Measurements from ENCODE around the gene NID2.

The NID2 gene

DNA sequence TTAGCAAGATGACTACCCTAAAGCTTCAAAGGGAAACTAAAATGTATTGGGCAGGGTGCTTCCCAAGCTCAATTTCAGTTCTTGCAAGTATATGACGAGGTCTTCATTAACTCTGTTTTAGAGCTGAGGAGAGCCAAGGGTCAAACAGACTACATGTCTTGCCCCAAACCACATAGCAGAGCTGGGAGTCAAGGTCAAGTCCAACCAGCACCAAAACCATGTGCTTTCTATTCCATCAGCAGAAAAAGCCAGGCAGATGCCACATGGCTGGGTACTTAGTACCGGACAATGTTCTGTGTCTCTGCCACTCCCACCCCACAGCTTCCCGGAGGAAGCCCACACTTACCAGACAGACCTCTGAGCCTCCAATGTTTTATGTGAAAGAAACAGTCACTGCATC lies 17.6 kb downstream of the NID2 start:
- peaks cover 4% of the 10 kb centered on the region for H3K4me1 ChIP-seq (ENCODE audit: control insufficient read depth, low read depth, low read length)

DNA sequence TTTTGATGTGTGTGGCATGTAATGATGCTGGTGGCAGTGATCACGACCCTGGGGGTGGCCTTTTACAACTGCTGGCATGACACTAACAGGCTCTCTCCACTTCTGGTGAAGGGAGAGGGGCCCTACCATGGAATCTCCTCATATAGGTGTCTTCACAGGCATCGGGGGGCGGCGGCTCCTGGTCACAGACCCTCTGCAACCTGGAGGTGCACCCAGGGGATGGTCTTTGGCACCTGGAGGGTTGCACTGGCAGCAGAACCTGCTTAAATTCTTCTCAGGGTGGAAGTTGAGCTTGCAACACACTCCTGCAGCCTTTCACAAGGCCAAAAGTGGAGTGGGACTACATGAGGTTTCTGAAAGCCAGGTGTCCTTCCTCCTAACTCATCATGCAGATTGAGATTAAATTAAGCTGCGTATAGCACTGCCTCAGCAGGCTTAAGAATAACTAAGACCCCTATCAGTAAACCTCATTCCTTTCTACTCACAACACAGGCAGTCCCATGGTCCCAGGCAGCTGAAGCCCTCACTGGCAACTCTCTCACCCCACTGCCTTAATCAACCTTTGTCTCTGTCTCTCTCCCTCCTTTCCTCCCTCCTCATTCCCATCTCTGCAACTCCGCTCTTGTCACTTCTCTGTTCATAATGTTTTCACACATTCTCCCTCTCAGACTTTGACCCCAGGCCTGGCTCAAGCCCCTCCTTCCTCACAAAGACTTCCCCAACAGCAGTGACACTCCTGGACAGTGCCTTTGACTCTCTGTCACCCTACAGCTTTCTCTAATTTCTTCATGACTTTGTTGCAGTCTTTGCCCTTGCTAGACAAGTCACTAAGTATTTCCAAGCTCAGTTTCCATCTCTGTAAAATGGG lies 18.9 kb downstream of the NID2 start:
- H3K36me3 ChIP-seq (ENCODE audit: control insufficient read depth, low read depth, low read length), result no peaks in the 10 kb centered on the region
- H3K4me1 ChIP-seq (ENCODE audit: control insufficient read depth, low read depth, low read length), result peaks cover 4% of the 10 kb centered on the region
- no peaks in the 10 kb centered on the region for H3K9me3 ChIP-seq (ENCODE audit: control insufficient read depth, low read depth, low read length)
- H3K9ac ChIP-seq (ENCODE audit: low read length), result no peak overlapping the region
- no peaks in the 10 kb centered on the region for H3K27me3 ChIP-seq (ENCODE audit: control insufficient read depth, insufficient read depth, low read length)
- H3K4me3 ChIP-seq (ENCODE audit: low read length), result no peak overlapping the region
- no peak overlapping the region for H3K27ac ChIP-seq (ENCODE audit: low read length)

More for the DNA sequence above, 17.6 kb downstream of the NID2 start:
- Histone ChIP-seq H3K27me3 (ENCODE audit: control insufficient read depth, insufficient read depth, low read length) (no peaks in the 10 kb centered on the region), H3K9ac (ENCODE audit: low read length) (no peak overlapping the region), H3K4me3 (ENCODE audit: low read length) (no peak overlapping the region), H3K27ac (ENCODE audit: low read length) (no peak overlapping the region), H3K9me3 (ENCODE audit: control insufficient read depth, low read depth, low read length) (no peaks in the 10 kb centered on the region), H3K36me3 (ENCODE audit: control insufficient read depth, low read depth, low read length) (no peaks in the 10 kb centered on the region)

DNA sequence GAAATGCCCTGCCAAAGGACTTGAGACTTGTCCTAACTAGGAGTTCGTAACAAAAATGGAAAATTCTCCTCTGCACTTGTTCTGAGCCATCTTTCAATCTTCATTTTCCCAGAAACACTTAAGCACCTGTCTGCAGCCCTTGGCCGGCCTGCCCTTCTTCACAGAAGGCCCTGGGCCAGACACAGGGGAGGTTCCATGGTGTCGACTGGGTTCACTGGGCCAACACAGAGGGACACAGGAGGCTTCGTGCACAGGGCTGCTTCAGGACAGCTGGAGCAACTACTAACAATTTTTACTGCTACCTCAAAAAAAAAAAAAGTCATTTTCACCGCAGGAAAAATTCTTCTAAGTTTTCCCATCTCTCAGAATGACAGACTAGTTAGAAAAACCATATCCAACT lies 19.6 kb downstream of the NID2 start:
- no peaks in the 10 kb centered on the region for H3K36me3 ChIP-seq (ENCODE audit: control insufficient read depth, low read depth, low read length)
- H3K9ac ChIP-seq (ENCODE audit: low read length), result no peak overlapping the region
- H3K27ac ChIP-seq (ENCODE audit: low read length), result no peak overlapping the region
- H3K9me3 ChIP-seq (ENCODE audit: control insufficient read depth, low read depth, low read length), result no peaks in the 10 kb centered on the region
- no peaks in the 10 kb centered on the region for H3K27me3 ChIP-seq (ENCODE audit: control insufficient read depth, insufficient read depth, low read length)
- no peak overlapping the region for H3K4me3 ChIP-seq (ENCODE audit: low read length)
- peaks cover 4% of the 10 kb centered on the region for H3K4me1 ChIP-seq (ENCODE audit: control insufficient read depth, low read depth, low read length)

DNA sequence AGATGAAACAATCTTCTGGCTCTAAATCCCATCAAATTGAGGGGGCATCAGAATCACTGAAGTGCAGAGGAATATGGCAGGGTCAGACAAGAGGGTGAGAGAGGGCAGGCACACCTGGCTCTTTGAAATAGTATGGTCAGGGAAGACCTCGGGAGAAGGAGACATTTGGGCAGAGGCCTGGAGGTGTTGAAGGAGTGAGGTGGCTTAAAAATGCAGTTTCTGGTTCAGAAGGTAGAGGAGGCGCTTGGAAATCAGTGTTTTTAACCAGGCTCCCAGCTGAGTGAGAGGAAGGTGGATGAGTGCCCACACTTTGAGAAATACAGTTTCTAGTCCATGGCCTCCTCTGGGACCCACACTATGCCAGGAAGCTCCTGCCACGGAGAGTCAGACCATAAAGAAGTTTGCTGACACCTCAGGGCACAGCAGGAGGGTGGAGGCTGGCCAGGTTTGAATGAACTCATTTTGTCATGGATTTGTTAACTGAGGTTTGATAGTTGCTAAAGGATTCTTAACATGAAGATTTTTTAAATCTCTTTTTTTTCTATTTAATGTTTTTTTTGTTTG lies 20.1 kb downstream of the NID2 start:
- no peak overlapping the region for H3K9ac ChIP-seq (ENCODE audit: low read length)
- no peak overlapping the region for H3K4me3 ChIP-seq (ENCODE audit: low read length)
- peaks cover 6% of the 10 kb centered on the region for H3K4me1 ChIP-seq (ENCODE audit: control insufficient read depth, low read depth, low read length)
- no peaks in the 10 kb centered on the region for H3K27me3 ChIP-seq (ENCODE audit: control insufficient read depth, insufficient read depth, low read length)
- H3K9me3 ChIP-seq (ENCODE audit: control insufficient read depth, low read depth, low read length), result no peaks in the 10 kb centered on the region
- H3K27ac ChIP-seq (ENCODE audit: low read length), result no peak overlapping the region
- no peaks in the 10 kb centered on the region for H3K36me3 ChIP-seq (ENCODE audit: control insufficient read depth, low read depth, low read length)

DNA sequence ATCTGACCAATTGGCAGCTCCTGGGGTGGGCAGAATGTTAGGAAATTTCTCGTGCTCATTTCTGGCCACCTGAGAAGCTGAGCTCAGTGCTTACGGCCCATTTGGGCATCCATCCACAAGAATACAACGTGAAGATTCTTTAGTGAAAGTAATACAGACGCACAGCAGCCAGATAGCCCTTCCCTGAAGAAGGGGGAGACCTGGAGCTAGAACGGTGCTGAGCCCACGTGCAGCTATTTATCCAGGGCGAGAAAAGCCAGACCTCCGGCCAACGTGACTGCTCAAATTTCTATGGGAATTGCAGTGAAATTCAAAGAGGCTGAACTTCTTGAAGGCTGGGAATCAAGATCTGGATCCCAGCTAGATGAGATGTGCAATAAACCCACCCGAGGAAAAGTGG lies 20.7 kb downstream of the NID2 start:
- Histone ChIP-seq H3K9me3 (ENCODE audit: control insufficient read depth, low read depth, low read length) (no peaks in the 10 kb centered on the region), H3K27ac (ENCODE audit: low read length) (no peak overlapping the region), H3K4me1 (ENCODE audit: control insufficient read depth, low read depth, low read length) (peaks cover 6% of the 10 kb centered on the region)

DNA sequence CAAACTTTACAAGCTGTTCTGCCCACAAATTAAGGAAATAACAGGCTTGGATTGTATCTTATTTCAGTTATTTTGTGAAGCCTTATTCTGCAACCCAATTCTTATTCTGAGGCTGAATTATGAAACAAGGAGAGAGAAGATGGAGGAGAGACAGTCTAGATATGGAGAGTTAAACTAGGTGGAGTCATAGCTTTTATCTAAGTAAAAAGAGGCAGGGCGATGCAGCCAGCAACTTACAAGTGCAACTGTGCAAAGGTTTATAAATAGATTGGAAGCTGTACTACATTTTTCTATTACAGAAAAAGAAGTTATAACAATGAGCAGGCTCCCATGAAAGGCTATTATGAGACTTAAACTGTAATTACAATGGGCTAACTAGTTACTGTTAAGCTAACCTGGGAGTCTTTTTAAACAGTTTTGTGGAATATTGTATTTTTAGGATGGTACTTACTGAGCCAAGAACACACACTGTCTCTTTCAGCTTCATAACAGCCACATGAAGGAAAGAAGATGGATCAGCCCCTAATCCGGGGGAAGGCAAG lies 22.4 kb downstream of the NID2 start:
- Histone ChIP-seq H3K4me1 (ENCODE audit: control insufficient read depth, low read depth, low read length) (peaks cover 6% of the 10 kb centered on the region), H3K9ac (ENCODE audit: low read length) (no peak overlapping the region), H3K27ac (ENCODE audit: low read length) (no peak overlapping the region), H3K36me3 (ENCODE audit: control insufficient read depth, low read depth, low read length) (no peaks in the 10 kb centered on the region), H3K27me3 (ENCODE audit: control insufficient read depth, insufficient read depth, low read length) (no peaks in the 10 kb centered on the region), H3K9me3 (ENCODE audit: control insufficient read depth, low read depth, low read length) (no peaks in the 10 kb centered on the region), H3K4me3 (ENCODE audit: low read length) (no peak overlapping the region)

More for the DNA sequence above, 20.7 kb downstream of the NID2 start:
- Histone ChIP-seq H3K9ac (ENCODE audit: low read length) (no peak overlapping the region), H3K4me3 (ENCODE audit: low read length) (no peak overlapping the region), H3K27me3 (ENCODE audit: control insufficient read depth, insufficient read depth, low read length) (no peaks in the 10 kb centered on the region), H3K36me3 (ENCODE audit: control insufficient read depth, low read depth, low read length) (no peaks in the 10 kb centered on the region)

DNA sequence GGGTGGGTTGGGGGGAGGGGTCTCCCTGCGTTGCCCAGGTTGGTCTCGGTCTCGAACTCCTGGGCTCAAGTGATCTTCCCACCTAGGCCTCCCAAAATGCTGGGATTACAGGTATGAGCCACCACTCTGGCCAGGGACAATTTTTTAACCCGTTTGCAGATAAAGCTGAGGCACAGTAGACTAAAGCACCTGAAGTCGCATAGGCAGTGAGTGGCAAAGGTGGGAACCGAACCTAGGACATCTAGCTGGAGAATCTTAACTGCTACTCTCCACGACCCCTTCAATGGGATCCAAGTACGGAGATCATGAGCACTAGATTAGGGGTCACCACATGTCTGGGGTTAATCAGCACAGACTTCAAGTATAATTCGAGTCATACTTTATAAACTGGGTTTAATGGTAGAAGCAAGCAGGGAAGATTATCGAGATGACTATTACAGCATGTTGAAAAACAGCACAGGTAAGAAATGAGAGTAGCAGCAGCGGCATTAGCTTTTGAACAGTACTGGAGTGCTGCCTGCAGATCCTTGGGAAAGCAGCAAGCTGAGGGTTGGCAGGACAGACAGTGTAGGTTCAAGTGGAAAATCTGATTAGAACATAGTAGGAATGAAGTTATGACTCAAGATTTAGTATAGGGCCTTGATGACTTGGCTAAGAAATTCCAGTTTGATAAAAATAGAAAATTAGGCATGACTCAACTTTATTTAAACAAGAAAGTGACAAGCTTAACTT lies 23.9 kb downstream of the NID2 start:
- H3K27ac ChIP-seq (ENCODE audit: low read length), result no peak overlapping the region

DNA sequence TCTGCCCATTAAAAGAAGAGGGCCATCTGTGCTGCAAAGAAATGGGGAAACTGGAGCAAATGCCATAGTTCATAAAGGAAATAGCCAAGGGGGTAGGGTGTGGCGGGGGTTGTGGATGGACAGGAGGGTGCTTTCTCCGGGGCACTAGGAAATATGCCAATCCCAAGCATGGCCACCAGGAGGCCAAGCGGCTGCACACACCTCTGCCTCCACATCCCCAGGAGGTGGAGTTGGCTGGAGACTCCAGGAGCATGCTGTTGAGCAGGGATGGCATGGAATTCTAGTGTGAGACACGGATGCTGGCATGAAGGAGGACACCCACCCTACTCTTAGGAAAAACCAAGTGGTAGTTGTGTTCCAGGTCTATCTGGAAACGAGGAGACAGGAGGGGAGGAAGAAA lies 25.2 kb downstream of the NID2 start:
- no peaks in the 10 kb centered on the region for H3K36me3 ChIP-seq (ENCODE audit: control insufficient read depth, low read depth, low read length)
- no peaks in the 10 kb centered on the region for H3K27me3 ChIP-seq (ENCODE audit: control insufficient read depth, insufficient read depth, low read length)
- no peak overlapping the region for H3K4me3 ChIP-seq (ENCODE audit: low read length)
- H3K27ac ChIP-seq (ENCODE audit: low read length), result no peak overlapping the region
- H3K4me1 ChIP-seq (ENCODE audit: control insufficient read depth, low read depth, low read length), result peaks cover 3% of the 10 kb centered on the region
- H3K9me3 ChIP-seq (ENCODE audit: control insufficient read depth, low read depth, low read length), result no peaks in the 10 kb centered on the region
- no peak overlapping the region for H3K9ac ChIP-seq (ENCODE audit: low read length)

More for the DNA sequence above, 23.9 kb downstream of the NID2 start:
- no peak overlapping the region for H3K4me3 ChIP-seq (ENCODE audit: low read length)
- no peaks in the 10 kb centered on the region for H3K36me3 ChIP-seq (ENCODE audit: control insufficient read depth, low read depth, low read length)
- peaks cover 4% of the 10 kb centered on the region for H3K4me1 ChIP-seq (ENCODE audit: control insufficient read depth, low read depth, low read length)
- no peak overlapping the region for H3K9ac ChIP-seq (ENCODE audit: low read length)
- H3K27me3 ChIP-seq (ENCODE audit: control insufficient read depth, insufficient read depth, low read length), result no peaks in the 10 kb centered on the region
- no peaks in the 10 kb centered on the region for H3K9me3 ChIP-seq (ENCODE audit: control insufficient read depth, low read depth, low read length)

DNA sequence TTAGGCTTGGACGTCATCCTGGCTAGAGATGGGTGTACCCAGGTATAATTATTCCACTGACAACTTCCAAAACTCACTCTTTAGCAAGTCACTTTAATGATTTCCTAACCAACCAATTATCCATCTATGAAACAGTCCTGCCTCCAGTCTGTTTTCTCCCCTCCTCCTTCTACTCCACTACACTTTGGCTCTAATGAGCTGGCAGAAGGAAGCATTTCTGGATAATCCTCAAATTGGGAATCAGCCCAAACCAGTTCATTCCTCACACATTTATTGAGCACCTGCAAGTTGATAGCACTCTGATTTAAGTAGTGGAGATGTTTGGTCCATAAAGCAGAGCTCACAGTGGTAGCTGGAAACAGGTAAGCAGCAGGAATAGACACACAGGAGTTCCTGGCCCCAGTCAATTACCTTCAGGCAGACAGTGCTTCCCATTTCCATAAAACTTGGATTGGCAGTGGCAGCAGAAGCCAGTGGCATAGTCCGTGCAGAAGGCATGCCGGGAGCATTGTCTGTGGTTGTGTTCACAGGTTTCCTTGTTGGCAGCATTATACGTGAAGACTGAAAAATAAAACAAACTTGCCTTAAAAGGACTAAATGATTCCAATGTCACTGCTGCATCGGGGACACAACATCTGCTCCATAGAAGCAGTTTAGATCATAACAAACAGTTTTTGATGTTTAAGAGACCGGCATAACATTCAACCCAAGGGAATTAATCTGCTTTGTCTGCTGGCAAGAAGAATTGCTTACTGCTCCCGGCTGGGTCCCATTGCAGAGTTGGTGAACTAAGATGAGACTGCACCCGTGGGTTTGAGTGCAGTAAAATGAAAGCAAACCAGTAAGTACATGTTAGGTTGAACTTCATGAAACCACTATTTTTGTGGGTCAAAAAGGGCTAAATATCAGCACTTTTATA lies 26.2 kb downstream of the NID2 start:
- no peak overlapping the region for H3K4me3 ChIP-seq (ENCODE audit: low read length)

DNA sequence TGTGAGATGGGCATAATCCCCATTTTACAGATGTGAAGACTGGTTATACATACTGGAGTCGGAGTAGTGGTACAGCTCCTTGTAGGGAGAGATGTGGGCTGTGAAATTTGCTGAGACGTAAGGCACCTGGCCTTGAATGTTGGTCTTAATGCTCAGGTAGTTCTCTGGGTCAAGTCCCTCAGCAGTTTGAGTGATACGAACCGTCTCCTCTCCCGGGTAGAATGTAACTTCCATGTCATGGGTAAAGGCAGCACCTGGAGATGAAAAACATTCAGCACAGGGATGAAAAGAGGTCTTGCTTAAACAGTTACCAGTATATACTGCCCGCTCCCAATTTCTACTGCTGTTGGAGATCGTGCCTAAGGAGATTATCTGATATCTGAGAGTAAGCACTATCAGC lies 28.3 kb downstream of the NID2 start:
- Histone ChIP-seq H3K4me3 (ENCODE audit: low read length) (no peak overlapping the region), H3K4me1 (ENCODE audit: control insufficient read depth, low read depth, low read length) (peaks cover 3% of the 10 kb centered on the region), H3K27me3 (ENCODE audit: control insufficient read depth, insufficient read depth, low read length) (no peaks in the 10 kb centered on the region), H3K36me3 (ENCODE audit: control insufficient read depth, low read depth, low read length) (no peaks in the 10 kb centered on the region), H3K27ac (ENCODE audit: low read length) (no peak overlapping the region), H3K9me3 (ENCODE audit: control insufficient read depth, low read depth, low read length) (no peaks in the 10 kb centered on the region), H3K9ac (ENCODE audit: low read length) (no peak overlapping the region)

More for the DNA sequence above, 26.2 kb downstream of the NID2 start:
- H3K36me3 ChIP-seq (ENCODE audit: control insufficient read depth, low read depth, low read length), result no peaks in the 10 kb centered on the region
- no peak overlapping the region for H3K27ac ChIP-seq (ENCODE audit: low read length)
- no peaks in the 10 kb centered on the region for H3K9me3 ChIP-seq (ENCODE audit: control insufficient read depth, low read depth, low read length)
- H3K4me1 ChIP-seq (ENCODE audit: control insufficient read depth, low read depth, low read length), result peaks cover 3% of the 10 kb centered on the region
- no peaks in the 10 kb centered on the region for H3K27me3 ChIP-seq (ENCODE audit: control insufficient read depth, insufficient read depth, low read length)
- no peak overlapping the region for H3K9ac ChIP-seq (ENCODE audit: low read length)
